Subcutaneous adipose tissue (tissue), 4 donors: ENCODE data around the gene PTOV1. TPM values are rescaled to one million over a fixed set of nuclear protein-coding genes. Genes with fewer than 3 reads are reported as not detected.

ENCODE experiments used
- CTCF ChIP-seq: fragments of 450-650 bp; IDR thresholded peaks from one replicate; pipeline ENCODE4 v1.5.1; 2016; ENCODE audit warnings: low read depth, mild to moderate bottlenecking, control low read depth, antibody characterized with exemption, moderate library complexity
- total RNA-seq, 4 donors: library from RNA; depleted of rRNA; stranded (reverse); fragments of >200 nt; gene quantifications; one replicate each; pipeline ENCODE4 v1.1.0, GENCODE V29; 2016

PTOV1 gene
- total RNA-seq, 4 donors from 2014 or later: 39.3 to 65.9 (median 44.2) TPM

- no peak for TF ChIP-seq CTCF
Observed at GRCh38 chr19:49818649-49819370, 32.1 kb upstream of the PTOV1 start.

GRCh38 chr19:49820125-49820524 is 30.8 kb upstream of the PTOV1 start:
- TF ChIP-seq CTCF: no peak

- TF ChIP-seq CTCF: no peak
Observed at GRCh38 chr19:49823472-49823871, 27.5 kb upstream of the PTOV1 start.

GRCh38 chr19:49824662-49825061 is 26.3 kb upstream of the PTOV1 start:
- TF ChIP-seq CTCF: no peak

- TF ChIP-seq CTCF: no peak
Observed at GRCh38 chr19:49827034-49827433, 23.9 kb upstream of the PTOV1 start.

- no peak for TF ChIP-seq CTCF
Observed at GRCh38 chr19:49829200-49829599, 21.8 kb upstream of the PTOV1 start.

- no peak for TF ChIP-seq CTCF
Observed at GRCh38 chr19:49829721-49830120, 21.2 kb upstream of the PTOV1 start.
